Testis (tissue), 3 donors: ENCODE results near the gene ABHD10. TPM values are rescaled to one million over a fixed set of nuclear protein-coding genes. Genes with fewer than 3 reads are reported as not detected.

Source experiments
- DNase-seq: peaks from one replicate; pipeline ENCODE4 v3.0.0-alpha.2; 2019
- H3K27ac ChIP-seq, 2 donors: fragments of 200-600 bp; sonication (generic); one replicate each; pipeline ENCODE4 v1.5.1; 2019
- H3K27me3 ChIP-seq: fragments of 200-600 bp; sonication (generic); one replicate; pipeline ENCODE4 v1.5.1; 2019
- H3K36me3 ChIP-seq: fragments of 200-600 bp; sonication (generic); one replicate; pipeline ENCODE4 v1.5.1; 2017; ENCODE audit warnings: low read depth; ENCODE audit errors: missing control alignments
- H3K4me1 ChIP-seq: fragments of 200-600 bp; sonication (generic); one replicate; pipeline ENCODE4 v1.5.1; 2019
- H3K4me3 ChIP-seq, 2 donors: fragments of 200-600 bp; sonication (generic); one replicate each; pipeline ENCODE4 v1.5.1; 2017 to 2019
- H3K9me3 ChIP-seq: fragments of 200-600 bp; sonication (generic); one replicate; pipeline ENCODE4 v1.5.1; 2017
- POLR2A ChIP-seq: fragments of 450-650 bp; IDR thresholded peaks from one replicate; pipeline ENCODE4 v1.6.1; 2017; ENCODE audit warnings: antibody characterized with exemption, mild to moderate bottlenecking, moderate library complexity
- WGBS, 2 donors: methylation state at CpG; one replicate each; pipeline ENCODE4 v1.1.5; 2018; 5-methylcytosine and 5-hydroxymethylcytosine counted together
- intact Hi-C: fragments of 100-400 bp; cut with DNase I; formaldehyde crosslinking; loops from one replicate; pipeline ENCODE4 v1.15.1; 2023; ENCODE audit warnings: low total_unique reads
- polyA plus RNA-seq: library from polyadenylated mRNA; stranded (reverse); fragments of 350-450 nt; fragmentation: Illumina TruSeq; extraction: RNeasy Lipid Tissue Mini Kit (QIAGEN cat#74804); gene quantifications from one replicate; pipeline ENCODE4 v1.2.3, GENCODE V29; 2014; ENCODE audit warnings: low read depth, low replicate concordance; ENCODE audit not compliant: insufficient read depth
- total RNA-seq, 2 donors: library from RNA; depleted of rRNA; stranded (reverse); fragments of >200 nt; gene quantifications; one replicate each; pipeline ENCODE4 v1.2.3, GENCODE V29; 2016
- TF ChIP-seq, protein P1 (sequence below), 3 experiments: fragments of 450-650 bp in 2 of 3; fragments of 200-600 bp in 1 of 3; sonication (generic) in 1 of 3; IDR thresholded peaks; one replicate each; pipeline ENCODE4 v1.5.1; 2016 to 2019; ENCODE audit warnings: antibody characterized with exemption in 3 of 3, mild to moderate bottlenecking in 2 of 3, moderate library complexity in 1 of 3

The ABHD10 gene
- total and polyA plus RNA-seq, 3 donors from 2014 or later, result 38.0 to 43.0 (median 38.4) TPM

DNA sequence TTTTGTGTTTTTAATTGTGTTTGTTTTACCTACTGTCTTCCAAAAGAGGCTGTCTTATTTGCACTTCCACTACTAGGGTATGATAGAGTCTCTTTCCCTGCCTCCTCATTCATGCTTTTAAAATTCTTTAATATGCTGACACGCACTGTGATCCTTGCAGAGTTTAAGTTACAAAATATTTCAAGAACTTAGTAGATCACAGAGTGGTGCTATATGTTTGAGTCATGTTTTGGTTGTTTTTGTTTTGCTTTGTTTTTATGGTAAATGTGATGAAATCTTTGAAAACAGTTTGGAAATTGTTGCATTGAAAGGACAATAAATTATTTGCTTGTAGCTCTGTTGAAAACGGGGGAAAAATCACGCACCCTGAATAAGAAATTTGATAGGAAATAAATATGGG, 5.9 kb upstream of the ABHD10 start:
- Histone ChIP-seq H3K9me3 (no peaks in the 10 kb centered on the region), H3K27ac (no peak overlapping the region), H3K36me3 (no peaks in the 10 kb centered on the region), H3K4me1 (peaks cover 13% of the 10 kb centered on the region), H3K27me3 (no peaks in the 10 kb centered on the region), H3K4me3 (no peak overlapping the region)
- no peak for DNase-seq
- 49 to 73% methylated on average over 3 of the region's 3 CpGs for whole genome bisulfite sequencing, 2 donors
- intact Hi-C loops, result no loop called here
- TF ChIP-seq POLR2A, result no peak
- TF ChIP-seq, protein P1, sequence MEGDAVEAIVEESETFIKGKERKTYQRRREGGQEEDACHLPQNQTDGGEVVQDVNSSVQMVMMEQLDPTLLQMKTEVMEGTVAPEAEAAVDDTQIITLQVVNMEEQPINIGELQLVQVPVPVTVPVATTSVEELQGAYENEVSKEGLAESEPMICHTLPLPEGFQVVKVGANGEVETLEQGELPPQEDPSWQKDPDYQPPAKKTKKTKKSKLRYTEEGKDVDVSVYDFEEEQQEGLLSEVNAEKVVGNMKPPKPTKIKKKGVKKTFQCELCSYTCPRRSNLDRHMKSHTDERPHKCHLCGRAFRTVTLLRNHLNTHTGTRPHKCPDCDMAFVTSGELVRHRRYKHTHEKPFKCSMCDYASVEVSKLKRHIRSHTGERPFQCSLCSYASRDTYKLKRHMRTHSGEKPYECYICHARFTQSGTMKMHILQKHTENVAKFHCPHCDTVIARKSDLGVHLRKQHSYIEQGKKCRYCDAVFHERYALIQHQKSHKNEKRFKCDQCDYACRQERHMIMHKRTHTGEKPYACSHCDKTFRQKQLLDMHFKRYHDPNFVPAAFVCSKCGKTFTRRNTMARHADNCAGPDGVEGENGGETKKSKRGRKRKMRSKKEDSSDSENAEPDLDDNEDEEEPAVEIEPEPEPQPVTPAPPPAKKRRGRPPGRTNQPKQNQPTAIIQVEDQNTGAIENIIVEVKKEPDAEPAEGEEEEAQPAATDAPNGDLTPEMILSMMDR (IDR thresholded peaks at IDR 0.05), result no peak

DNA sequence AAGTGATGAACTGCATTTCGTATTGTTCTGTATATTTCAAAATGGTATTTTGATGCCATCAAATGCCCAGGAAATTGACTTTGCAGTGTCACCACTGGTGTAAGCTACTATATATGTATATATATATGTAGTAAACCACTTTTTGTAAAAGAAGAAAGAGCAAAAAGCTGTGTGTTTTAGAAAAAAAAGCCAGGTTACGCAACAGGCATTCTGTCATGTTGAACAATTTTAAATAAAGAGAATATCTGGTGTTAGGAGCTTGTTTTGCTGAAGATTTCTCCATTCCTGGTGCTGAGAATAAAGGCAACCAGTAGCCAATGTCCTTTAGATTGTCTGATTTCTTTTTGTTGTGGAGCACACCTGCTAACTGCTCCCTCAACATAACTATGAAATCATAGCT, 3.7 kb upstream of the ABHD10 start:
- H3K36me3 ChIP-seq, result no peaks in the 10 kb centered on the region
- no peaks in the 10 kb centered on the region for H3K27me3 ChIP-seq
- intact Hi-C loops, result no loop called here
- TF ChIP-seq, protein P1 (IDR thresholded peaks at IDR 0.05), result no peak
- no peak for TF ChIP-seq POLR2A
- no peak overlapping the region for H3K27ac ChIP-seq
- H3K4me1 ChIP-seq, result peaks cover 20% of the 10 kb centered on the region
- no peak for DNase-seq
- H3K9me3 ChIP-seq, result no peaks in the 10 kb centered on the region
- H3K4me3 ChIP-seq, result no peak overlapping the region
- WGBS, 2 donors, result 83 to 96% methylated on average over 2 of the region's 2 CpGs

DNA sequence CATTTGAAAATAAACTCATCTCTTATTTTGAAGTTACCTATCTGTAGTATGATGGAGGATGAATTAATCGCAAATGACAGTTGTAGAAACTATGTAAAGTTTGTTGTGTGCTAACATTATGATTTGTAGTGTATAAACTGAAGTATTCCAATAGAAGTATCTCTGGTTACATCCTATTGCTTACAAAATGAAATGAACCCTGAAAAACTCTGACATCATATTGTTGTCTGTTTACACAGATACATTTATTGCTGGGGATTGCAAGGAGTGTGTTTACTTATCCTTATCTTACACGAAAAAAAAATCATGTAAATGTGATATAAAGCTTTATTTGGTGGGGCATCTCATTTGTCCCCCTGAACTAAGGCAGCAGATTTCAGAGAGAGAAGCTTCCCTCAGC, 2.6 kb upstream of the ABHD10 start:
- H3K36me3 ChIP-seq, result no peaks in the 10 kb centered on the region
- no peaks in the 10 kb centered on the region for H3K9me3 ChIP-seq
- 68 to 69% methylated on average over 2 of the region's 2 CpGs for WGBS, 2 donors
- intact Hi-C loops, result no loop called here
- no peak overlapping the region for H3K4me3 ChIP-seq
- no peak for TF ChIP-seq POLR2A
- TF ChIP-seq, protein P1 (IDR thresholded peaks at IDR 0.05), result no peak
- H3K27me3 ChIP-seq, result no peaks in the 10 kb centered on the region
- no peak overlapping the region for H3K27ac ChIP-seq
- no peak for DNase-seq
- peaks cover 14% of the 10 kb centered on the region for H3K4me1 ChIP-seq

DNA sequence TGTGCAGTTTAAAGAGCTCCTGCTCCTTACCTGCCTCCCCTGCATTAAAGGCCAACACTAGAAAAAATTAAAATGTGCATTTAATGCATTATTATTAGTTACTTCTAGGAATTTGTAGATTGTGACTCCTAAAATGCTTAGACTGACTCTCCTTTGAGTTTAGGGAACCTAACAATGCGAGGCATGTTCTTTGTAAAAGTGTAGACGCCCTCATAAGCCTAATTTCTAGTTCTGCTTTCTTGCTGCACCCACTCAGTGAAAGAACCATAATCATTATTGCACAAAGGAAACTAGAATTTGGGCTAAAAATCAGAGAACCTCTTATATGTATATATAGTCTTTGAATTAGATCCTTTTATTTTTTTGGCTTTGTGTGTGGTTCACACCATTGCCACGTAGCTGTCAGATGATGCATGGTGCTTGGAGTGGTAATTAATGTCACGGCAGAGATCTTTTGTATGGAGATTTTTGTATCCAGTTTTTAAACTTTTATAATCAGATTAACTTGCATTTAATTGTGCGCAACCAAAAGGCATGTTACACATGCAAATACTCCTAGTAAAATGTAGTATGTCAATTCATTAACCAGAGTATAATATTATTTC, 710 bp downstream of the ABHD10 start:
- intact Hi-C loops, result no loop called here
- H3K4me1 ChIP-seq, result peaks cover 7% of the 10 kb centered on the region
- H3K36me3 ChIP-seq, result no peaks in the 10 kb centered on the region
- DNase-seq, result no peak
- H3K9me3 ChIP-seq, result no peaks in the 10 kb centered on the region
- peak overlapping the region; percentile 82 to 85 for H3K27ac ChIP-seq
- peak overlapping the region; percentile 68 to 96 for H3K4me3 ChIP-seq
- 12 to 16% methylated on average over 5 of the region's 5 CpGs for WGBS, 2 donors
- TF ChIP-seq, protein P1 (IDR thresholded peaks at IDR 0.05), result no peak
- no peak for TF ChIP-seq POLR2A
- no peaks in the 10 kb centered on the region for H3K27me3 ChIP-seq
